ENCODE measurements around the gene HS6ST3.
"Not testable (repeated sequence)": the region's sequence is repeated elsewhere in the genome, so short reads cannot be mapped to it uniquely, and the experiment has no call there.

The HS6ST3 gene

GRCh38 chr13:96089749-96090239, at the start of gene HS6ST3:
HS6ST3 (plus strand) TSS chr13:96090107.
- peak; percentile 74 for DNase-seq

GRCh38 chr13:96041326-96042110, 48.4 kb upstream of the HS6ST3 start:
- no peak for DNase-seq

- no peak for DNase-seq
Measured at GRCh38 chr13:96044238-96044637, 45.7 kb upstream of the HS6ST3 start.

- not testable (repeated sequence) for DNase-seq
Measured at GRCh38 chr13:96046449-96047126, 43.3 kb upstream of the HS6ST3 start.

GRCh38 chr13:96050955-96051354, 39.0 kb upstream of the HS6ST3 start:
- DNase-seq, result not testable (repeated sequence)

GRCh38 chr13:96051491-96051890, 38.4 kb upstream of the HS6ST3 start:
- DNase-seq, result not testable (repeated sequence)

GRCh38 chr13:96051946-96052345, 38.0 kb upstream of the HS6ST3 start:
- DNase-seq, result not testable (repeated sequence)

GRCh38 chr13:96052656-96053002, 37.3 kb upstream of the HS6ST3 start:
- peak; percentile 35 for DNase-seq

- DNase-seq, result peak; percentile 72
Measured at GRCh38 chr13:96053003-96053703, 36.8 kb upstream of the HS6ST3 start, which contains the start of gene UGGT2. UGGT2 (minus strand) TSS chr13:96053401; CDS start chr13:96053312, 89 bp downstream.

GRCh38 chr13:96065849-96066248, 24.1 kb upstream of the HS6ST3 start:
- DNase-seq, result no peak

- no peak for DNase-seq
Measured at GRCh38 chr13:96068729-96069128, 21.2 kb upstream of the HS6ST3 start.

GRCh38 chr13:96071504-96071903, 18.4 kb upstream of the HS6ST3 start:
- DNase-seq, result no peak

GRCh38 chr13:96072392-96072791, 17.5 kb upstream of the HS6ST3 start:
- no peak for DNase-seq

GRCh38 chr13:96075953-96076543, 13.9 kb upstream of the HS6ST3 start:
- no peak for DNase-seq

GRCh38 chr13:96080676-96081075, 9.2 kb upstream of the HS6ST3 start:
- DNase-seq, result no peak

- DNase-seq, result no peak
Measured at GRCh38 chr13:96081888-96082287, 8.0 kb upstream of the HS6ST3 start.

GRCh38 chr13:96082640-96083039, 7.3 kb upstream of the HS6ST3 start:
- no peak for DNase-seq

- no peak for DNase-seq
Measured at GRCh38 chr13:96086736-96087135, 3.2 kb upstream of the HS6ST3 start.

- no peak for DNase-seq
Measured at GRCh38 chr13:96089139-96089538, 768 bp upstream of the HS6ST3 start.

GRCh38 chr13:96090240-96091101, 564 bp downstream of the HS6ST3 start:
- DNase-seq, result peak; percentile 22

GRCh38 chr13:96091164-96092117, 1.5 kb downstream of the HS6ST3 start:
- no peak for DNase-seq

Measured in NCI-H2171 (cell line).